PC-3 (cell line): ENCODE results near the gene SIGLEC6.

Source experiments
- CTCF ChIP-seq: fragments of 300-600 bp; sonication (generic); conservative IDR thresholded peaks from 2 replicates; pipeline ENCODE4 v1.5.1; 2017; ENCODE audit warnings: antibody characterized with exemption, low read depth, mild to moderate bottlenecking, low read length
- EZH2 ChIP-seq: fragments of 300-600 bp; sonication (generic); IDR thresholded peaks from one replicate; pipeline ENCODE4 v1.6.1; 2017; ENCODE audit warnings: antibody characterized with exemption, mild to moderate bottlenecking, low read length; ENCODE audit not compliant: unreplicated experiment
- EZH2phosphoT487 ChIP-seq: fragments of 300-600 bp; sonication (generic); IDR thresholded peaks from 2 replicates; pipeline ENCODE4 v1.6.1; 2018; ENCODE audit warnings: mild to moderate bottlenecking, antibody characterized with exemption, low read length, borderline replicate concordance

- TF ChIP-seq EZH2 (no peak), CTCF (no peak), EZH2phosphoT487 (no peak)
Measured at GRCh38 chr19:51503286-51503817, 28.1 kb downstream of the SIGLEC6 start.
